ENCODE results near the gene ZYX.

- no peak for TF ChIP-seq PATZ1 (CRISPR knock-in tag; IDR thresholded peaks at IDR 0.05)
- no peak for TF ChIP-seq HES4 (CRISPR knock-in tag; IDR thresholded peaks at IDR 0.05; ENCODE audit: borderline replicate concordance)
- TF ChIP-seq REST (IDR thresholded peaks at IDR 0.05; ENCODE audit: borderline replicate concordance in 1 of 2, low read depth in 1 of 2, low read length in 2 of 2): no peak
- TF ChIP-seq SMAD9 (CRISPR knock-in tag; IDR thresholded peaks at IDR 0.05): no peak
- no peak for TF ChIP-seq MLX (CRISPR knock-in tag; IDR thresholded peaks at IDR 0.05)
- TF ChIP-seq ZNF703 (CRISPR knock-in tag; IDR thresholded peaks at IDR 0.05; ENCODE audit: borderline replicate concordance): no peak
- no peak for TF ChIP-seq FOSL1 (CRISPR knock-in tag; IDR thresholded peaks at IDR 0.05; ENCODE audit: borderline replicate concordance)
- TF ChIP-seq CHD2 (IDR thresholded peaks at IDR 0.05; ENCODE audit: low read depth, low read length): no peak
Observed at GRCh38 chr7:143401265-143401664, 20.1 kb downstream of the ZYX start.

Data from HepG2 (cell line).